Stimulated activated CD4-positive, alpha-beta T cell treated with anti-CD3 and anti-CD28 coated beads, Interleukin-12 subunit alpha, Interleukin-12 subunit beta, amount 100 ng/mL, for 48 hours (primary cell): ENCODE data around the gene DIAPH2.
A peak's percentile ranks its signal among the peaks of the same experiment; 100 is the strongest.

Experiments
- DNase-seq, 3 donors: peaks; one replicate each; pipeline ENCODE4 v3.0.0-alpha.2; 2020; ENCODE audit warnings: low read depth in 2 of 3, low spot score in 1 of 3

The DIAPH2 gene

GRCh38 chrX:97539970-97540519, 855.4 kb downstream of the DIAPH2 start:
- no peak for DNase-seq

GRCh38 chrX:97547877-97548578, 863.4 kb downstream of the DIAPH2 start:
- DNase-seq = no peak

- peak in 1 of 3 donors; percentile 1 for DNase-seq
These were observed 867.2 kb downstream of the DIAPH2 start for GRCh38 chrX:97551821-97552220.

- no peak for DNase-seq
These were observed 869.2 kb downstream of the DIAPH2 start for GRCh38 chrX:97553833-97554232.

GRCh38 chrX:97556359-97556758, 871.7 kb downstream of the DIAPH2 start:
- DNase-seq = no peak

- peak; percentile 3 to 7 (median 4) for DNase-seq
These were observed 879.0 kb downstream of the DIAPH2 start for GRCh38 chrX:97563531-97564133.

GRCh38 chrX:97564496-97564895, 879.9 kb downstream of the DIAPH2 start:
- no peak for DNase-seq

GRCh38 chrX:97587171-97587570, 902.5 kb downstream of the DIAPH2 start:
- no peak for DNase-seq

GRCh38 chrX:97594646-97595224, 910.1 kb downstream of the DIAPH2 start:
- DNase-seq = no peak

- DNase-seq = peak; percentile 3 to 13 (median 11)
These were observed 913.3 kb downstream of the DIAPH2 start for GRCh38 chrX:97597954-97598353.

- no peak for DNase-seq
These were observed 918.0 kb downstream of the DIAPH2 start for GRCh38 chrX:97602465-97603258.

- no peak for DNase-seq
These were observed 920.6 kb downstream of the DIAPH2 start for GRCh38 chrX:97605271-97605670.

- DNase-seq = no peak
These were observed 924.7 kb downstream of the DIAPH2 start for GRCh38 chrX:97609357-97609756.

GRCh38 chrX:97609938-97610337, 925.3 kb downstream of the DIAPH2 start:
- no peak for DNase-seq

GRCh38 chrX:97616883-97617530, 932.4 kb downstream of the DIAPH2 start:
- no peak for DNase-seq

GRCh38 chrX:97619499-97619898, 934.9 kb downstream of the DIAPH2 start:
- no peak for DNase-seq

GRCh38 chrX:97622111-97622510, 937.5 kb downstream of the DIAPH2 start:
- no peak for DNase-seq

GRCh38 chrX:97628326-97628725, 943.7 kb downstream of the DIAPH2 start:
- DNase-seq = no peak

GRCh38 chrX:97628807-97629596, 944.4 kb downstream of the DIAPH2 start:
- no peak for DNase-seq

GRCh38 chrX:97629597-97629985, 944.9 kb downstream of the DIAPH2 start:
- no peak for DNase-seq
